HG03521 (cell line): ENCODE data around the gene PGAP3.

ENCODE experiments used
- ATAC-seq: cut with Tn5 transposase; IDR thresholded peaks from one replicate; pipeline ENCODE4 v1.9.1; 2021; ENCODE audit warnings: mild to moderate bottlenecking, moderate library complexity; ENCODE audit not compliant: unreplicated experiment

PGAP3 gene

GRCh38 chr17:39625198-39625785 lies 62.6 kb downstream of the PGAP3 start:
- ATAC-seq, result no peak

GRCh38 chr17:39624313-39624712 lies 63.5 kb downstream of the PGAP3 start:
- ATAC-seq, result no peak

GRCh38 chr17:39623356-39623950 lies 64.4 kb downstream of the PGAP3 start:
- ATAC-seq, result no peak

- ATAC-seq, result no peak
Measured at GRCh38 chr17:39622380-39623006, 65.4 kb downstream of the PGAP3 start.

- no peak for ATAC-seq
Measured at GRCh38 chr17:39621523-39622379, 66.1 kb downstream of the PGAP3 start.
